K562 (cell line): ENCODE data around the gene FNBP1. TPM values are rescaled to one million over a fixed set of nuclear protein-coding genes. Genes with fewer than 3 reads are reported as not detected.
A peak's percentile ranks its signal among the peaks of the same experiment; 100 is the strongest.

ENCODE experiments used
- CC2D1A ChIP-seq: fragments of 450-650 bp; IDR thresholded peaks from 2 replicates; pipeline ENCODE4 v1.6.1; 2017; ENCODE audit warnings: mild to moderate bottlenecking
- HDAC1 ChIP-seq, 2 experiments: fragments of 450-650 bp; IDR thresholded peaks; 2 replicates each; pipeline ENCODE4 v1.6.1; 2016 to 2017; ENCODE audit warnings: inconsistent platforms in 1 of 2, mild to moderate bottlenecking in 1 of 2, moderate library complexity in 1 of 2
- SRSF7 ChIP-seq: fragments of 200-400 bp; formaldehyde crosslinking; optimal IDR thresholded peaks from 2 replicates; pipeline ENCODE3; 2017; ENCODE audit warnings: mild to moderate bottlenecking, low read depth, low read length
- TBL1XR1 ChIP-seq, 2 experiments: IDR thresholded peaks; 2 replicates each; pipeline ENCODE4 v1.6.1; 2012; ENCODE audit warnings: improper control_type of control experiment in 2 of 2, low read length in 2 of 2, mild to moderate bottlenecking in 1 of 2
- THRAP3 ChIP-seq: fragments of 450-650 bp; IDR thresholded peaks from 2 replicates; pipeline ENCODE4 v1.6.1; 2016; ENCODE audit warnings: mild to moderate bottlenecking, inconsistent platforms, borderline replicate concordance
- ZNF507 ChIP-seq: conservative IDR thresholded peaks from 2 replicates; pipeline ENCODE4 v1.6.1; 2017; ENCODE audit warnings: missing genetic modification characterization, missing compliant biosample characterization
- ZNF586 ChIP-seq: fragments of 450-650 bp; formaldehyde crosslinking; conservative IDR thresholded peaks from 2 replicates; pipeline ENCODE4 v1.4.0; 2020; ENCODE audit warnings: mild to moderate bottlenecking, moderate library complexity
- polyA plus RNA-seq, 8 experiments: library from polyadenylated mRNA; depleted of rRNA in 4 of 8; stranded (reverse) in 5 of 8; unstranded in 3 of 8; fragments of >200 nt; fragmentation: Nextera tagmentation in 2 of 8; fragmentation: Illumina TruSeq in 1 of 8; extraction: Ambion mirVana in 2 of 8; extraction: Trizol in 1 of 8; gene quantifications; 2 replicates each; pipeline versions ENCODE4 v1.2.1 to v1.2.3, GENCODE V29; 2011 to 2014; ENCODE audit warnings: inconsistent platforms in 1 of 8, missing spikeins in 1 of 8
- total RNA-seq, 7 experiments: library from RNA; depleted of rRNA in 6 of 7; stranded (reverse); fragments of >200 nt in 6 of 7; fragmentation: Illumina TruSeq in 2 of 7; extraction: Trizol in 2 of 7; gene quantifications; 2 replicates each; pipeline versions ENCODE4 v1.2.1 to v1.2.3, GENCODE V29; 2011 to 2021; ENCODE audit warnings: low replicate concordance in 1 of 7
- TF ChIP-seq, protein P1 (sequence below): fragments of 450-650 bp; formaldehyde crosslinking; IDR thresholded peaks from 2 replicates; pipeline ENCODE4 v1.4.0; 2020; ENCODE audit warnings: mild to moderate bottlenecking, moderate library complexity
- TF ChIP-seq, protein P2 (sequence below): fragments of 450-650 bp; IDR thresholded peaks from 2 replicates; pipeline ENCODE4 v1.6.1; 2016; ENCODE audit warnings: low read depth, mild to moderate bottlenecking, moderate library complexity
- TF ChIP-seq, protein P3 (sequence below): sonication (generic); formaldehyde crosslinking; IDR thresholded peaks from 2 replicates; pipeline ENCODE4 v1.8.0; 2022; ENCODE audit warnings: mild to moderate bottlenecking, low read depth, missing genetic modification reagents
- TF ChIP-seq, protein P4 (sequence below): fragments of 250-450 bp; sonication (Bioruptor Pico); IDR thresholded peaks from 2 replicates; pipeline ENCODE4 v1.8.0; 2021; ENCODE audit warnings: moderate library complexity, mild to moderate bottlenecking, inconsistent platforms
- TF ChIP-seq, protein P5 (sequence below), 2 experiments: fragments of 450-650 bp; IDR thresholded peaks; 2 replicates each; pipeline ENCODE4 v1.6.1; 2016
- TF ChIP-seq, protein P6 (sequence below): fragments of 250-450 bp; sonication (Bioruptor Pico); IDR thresholded peaks from 2 replicates; pipeline ENCODE4 v1.8.0; 2022; ENCODE audit warnings: inconsistent platforms
- TF ChIP-seq, protein P7 (sequence below), 2 experiments: fragments of 450-650 bp in 1 of 2; sonication (generic) in 1 of 2; formaldehyde crosslinking; conservative IDR thresholded peaks; 2 replicates each; pipeline versions ENCODE4 v1.4.0 to v1.8.1; 2020 to 2022; ENCODE audit warnings: mild to moderate bottlenecking in 1 of 2, missing genetic modification reagents in 1 of 2
- TF ChIP-seq, protein P8 (sequence below): fragments of 250-450 bp; sonication (Bioruptor Pico); IDR thresholded peaks from 2 replicates; pipeline ENCODE4 v1.4.0; 2020

The FNBP1 gene
- total and polyA plus RNA-seq, 9 of the 15 experiments (the other 6 are each of a cell fraction or from before 2014, with no cell fraction given): 1.8 to 14.9 (median 7.6) TPM

DNA sequence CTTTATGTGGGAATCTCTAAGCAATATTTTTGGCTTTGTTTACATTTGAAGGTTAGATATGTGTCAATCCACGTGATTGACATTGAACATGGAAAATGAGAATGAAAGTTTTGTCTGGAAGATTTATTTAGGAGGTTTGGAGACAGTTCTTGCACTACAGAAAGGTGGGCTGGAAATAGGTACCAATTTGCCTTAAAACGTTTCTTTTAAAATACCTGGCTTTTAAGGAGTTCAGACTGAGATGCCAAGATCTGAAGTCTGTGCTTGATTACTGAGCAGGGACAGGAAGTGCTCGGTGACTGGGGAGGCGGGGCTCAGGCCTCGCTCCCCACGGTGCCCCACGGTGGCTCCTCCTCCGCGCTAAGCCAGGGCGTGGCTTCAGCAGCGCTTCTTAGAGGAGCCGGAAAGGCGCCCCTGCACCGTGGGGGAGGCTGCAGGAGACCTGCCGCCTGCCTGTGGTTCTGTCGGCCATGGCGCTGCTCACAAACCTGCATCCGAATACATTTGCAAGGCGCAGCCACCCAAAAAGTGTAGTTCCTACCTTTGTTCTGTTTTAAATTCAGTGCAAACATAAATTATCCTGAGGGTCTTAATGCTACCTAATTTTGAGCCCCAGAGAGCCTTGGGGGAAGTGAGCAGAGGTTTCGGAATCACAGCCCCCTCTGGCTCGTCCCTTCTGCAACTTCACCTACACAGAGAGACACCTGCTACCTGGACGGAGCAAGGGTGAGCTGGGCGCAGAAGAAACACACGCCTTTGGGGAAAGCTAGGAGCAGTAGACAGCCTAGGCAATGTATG lies 158.6 kb downstream of the FNBP1 start (continued):
- TF ChIP-seq, protein P1, sequence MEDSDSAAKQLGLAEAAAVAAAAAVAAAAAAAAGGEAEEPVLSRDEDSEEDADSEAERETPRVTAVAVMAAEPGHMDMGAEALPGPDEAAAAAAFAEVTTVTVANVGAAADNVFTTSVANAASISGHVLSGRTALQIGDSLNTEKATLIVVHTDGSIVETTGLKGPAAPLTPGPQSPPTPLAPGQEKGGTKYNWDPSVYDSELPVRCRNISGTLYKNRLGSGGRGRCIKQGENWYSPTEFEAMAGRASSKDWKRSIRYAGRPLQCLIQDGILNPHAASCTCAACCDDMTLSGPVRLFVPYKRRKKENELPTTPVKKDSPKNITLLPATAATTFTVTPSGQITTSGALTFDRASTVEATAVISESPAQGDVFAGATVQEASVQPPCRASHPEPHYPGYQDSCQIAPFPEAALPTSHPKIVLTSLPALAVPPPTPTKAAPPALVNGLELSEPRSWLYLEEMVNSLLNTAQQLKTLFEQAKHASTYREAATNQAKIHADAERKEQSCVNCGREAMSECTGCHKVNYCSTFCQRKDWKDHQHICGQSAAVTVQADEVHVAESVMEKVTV (CRISPR knock-in tag): peak; percentile 26; the same call in 1 of the 2 replicates
- TF ChIP-seq, protein P2, sequence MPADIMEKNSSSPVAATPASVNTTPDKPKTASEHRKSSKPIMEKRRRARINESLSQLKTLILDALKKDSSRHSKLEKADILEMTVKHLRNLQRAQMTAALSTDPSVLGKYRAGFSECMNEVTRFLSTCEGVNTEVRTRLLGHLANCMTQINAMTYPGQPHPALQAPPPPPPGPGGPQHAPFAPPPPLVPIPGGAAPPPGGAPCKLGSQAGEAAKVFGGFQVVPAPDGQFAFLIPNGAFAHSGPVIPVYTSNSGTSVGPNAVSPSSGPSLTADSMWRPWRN: no peak
- peak in 1 of 2 experiments; percentile 79; a peak in 2 of 4 replicates for TF ChIP-seq TBL1XR1 (IDR thresholded peaks at IDR 0.05; ENCODE audit: low read length in 2 of 2)
- TF ChIP-seq, protein P3, sequence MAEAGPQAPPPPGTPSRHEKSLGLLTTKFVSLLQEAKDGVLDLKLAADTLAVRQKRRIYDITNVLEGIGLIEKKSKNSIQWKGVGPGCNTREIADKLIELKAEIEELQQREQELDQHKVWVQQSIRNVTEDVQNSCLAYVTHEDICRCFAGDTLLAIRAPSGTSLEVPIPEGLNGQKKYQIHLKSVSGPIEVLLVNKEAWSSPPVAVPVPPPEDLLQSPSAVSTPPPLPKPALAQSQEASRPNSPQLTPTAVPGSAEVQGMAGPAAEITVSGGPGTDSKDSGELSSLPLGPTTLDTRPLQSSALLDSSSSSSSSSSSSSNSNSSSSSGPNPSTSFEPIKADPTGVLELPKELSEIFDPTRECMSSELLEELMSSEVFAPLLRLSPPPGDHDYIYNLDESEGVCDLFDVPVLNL: no peak
- no peak for TF ChIP-seq HDAC1 (IDR thresholded peaks at IDR 0.05)
- TF ChIP-seq THRAP3: no peak
- TF ChIP-seq, protein P4, sequence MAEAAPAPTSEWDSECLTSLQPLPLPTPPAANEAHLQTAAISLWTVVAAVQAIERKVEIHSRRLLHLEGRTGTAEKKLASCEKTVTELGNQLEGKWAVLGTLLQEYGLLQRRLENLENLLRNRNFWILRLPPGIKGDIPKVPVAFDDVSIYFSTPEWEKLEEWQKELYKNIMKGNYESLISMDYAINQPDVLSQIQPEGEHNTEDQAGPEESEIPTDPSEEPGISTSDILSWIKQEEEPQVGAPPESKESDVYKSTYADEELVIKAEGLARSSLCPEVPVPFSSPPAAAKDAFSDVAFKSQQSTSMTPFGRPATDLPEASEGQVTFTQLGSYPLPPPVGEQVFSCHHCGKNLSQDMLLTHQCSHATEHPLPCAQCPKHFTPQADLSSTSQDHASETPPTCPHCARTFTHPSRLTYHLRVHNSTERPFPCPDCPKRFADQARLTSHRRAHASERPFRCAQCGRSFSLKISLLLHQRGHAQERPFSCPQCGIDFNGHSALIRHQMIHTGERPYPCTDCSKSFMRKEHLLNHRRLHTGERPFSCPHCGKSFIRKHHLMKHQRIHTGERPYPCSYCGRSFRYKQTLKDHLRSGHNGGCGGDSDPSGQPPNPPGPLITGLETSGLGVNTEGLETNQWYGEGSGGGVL (CRISPR knock-in tag): no peak
- TF ChIP-seq, protein P5, sequence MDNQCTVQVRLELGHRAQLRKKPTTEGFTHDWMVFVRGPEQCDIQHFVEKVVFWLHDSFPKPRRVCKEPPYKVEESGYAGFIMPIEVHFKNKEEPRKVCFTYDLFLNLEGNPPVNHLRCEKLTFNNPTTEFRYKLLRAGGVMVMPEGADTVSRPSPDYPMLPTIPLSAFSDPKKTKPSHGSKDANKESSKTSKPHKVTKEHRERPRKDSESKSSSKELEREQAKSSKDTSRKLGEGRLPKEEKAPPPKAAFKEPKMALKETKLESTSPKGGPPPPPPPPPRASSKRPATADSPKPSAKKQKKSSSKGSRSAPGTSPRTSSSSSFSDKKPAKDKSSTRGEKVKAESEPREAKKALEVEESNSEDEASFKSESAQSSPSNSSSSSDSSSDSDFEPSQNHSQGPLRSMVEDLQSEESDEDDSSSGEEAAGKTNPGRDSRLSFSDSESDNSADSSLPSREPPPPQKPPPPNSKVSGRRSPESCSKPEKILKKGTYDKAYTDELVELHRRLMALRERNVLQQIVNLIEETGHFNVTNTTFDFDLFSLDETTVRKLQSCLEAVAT (IDR thresholded peaks at IDR 0.05): no peak
- no peak for TF ChIP-seq CC2D1A
- TF ChIP-seq SRSF7: no peak
- no peak for TF ChIP-seq ZNF507 (tag)
- TF ChIP-seq, protein P6, sequence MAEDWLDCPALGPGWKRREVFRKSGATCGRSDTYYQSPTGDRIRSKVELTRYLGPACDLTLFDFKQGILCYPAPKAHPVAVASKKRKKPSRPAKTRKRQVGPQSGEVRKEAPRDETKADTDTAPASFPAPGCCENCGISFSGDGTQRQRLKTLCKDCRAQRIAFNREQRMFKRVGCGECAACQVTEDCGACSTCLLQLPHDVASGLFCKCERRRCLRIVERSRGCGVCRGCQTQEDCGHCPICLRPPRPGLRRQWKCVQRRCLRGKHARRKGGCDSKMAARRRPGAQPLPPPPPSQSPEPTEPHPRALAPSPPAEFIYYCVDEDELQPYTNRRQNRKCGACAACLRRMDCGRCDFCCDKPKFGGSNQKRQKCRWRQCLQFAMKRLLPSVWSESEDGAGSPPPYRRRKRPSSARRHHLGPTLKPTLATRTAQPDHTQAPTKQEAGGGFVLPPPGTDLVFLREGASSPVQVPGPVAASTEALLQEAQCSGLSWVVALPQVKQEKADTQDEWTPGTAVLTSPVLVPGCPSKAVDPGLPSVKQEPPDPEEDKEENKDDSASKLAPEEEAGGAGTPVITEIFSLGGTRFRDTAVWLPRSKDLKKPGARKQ (CRISPR knock-in tag): no peak
- TF ChIP-seq, protein P7, sequence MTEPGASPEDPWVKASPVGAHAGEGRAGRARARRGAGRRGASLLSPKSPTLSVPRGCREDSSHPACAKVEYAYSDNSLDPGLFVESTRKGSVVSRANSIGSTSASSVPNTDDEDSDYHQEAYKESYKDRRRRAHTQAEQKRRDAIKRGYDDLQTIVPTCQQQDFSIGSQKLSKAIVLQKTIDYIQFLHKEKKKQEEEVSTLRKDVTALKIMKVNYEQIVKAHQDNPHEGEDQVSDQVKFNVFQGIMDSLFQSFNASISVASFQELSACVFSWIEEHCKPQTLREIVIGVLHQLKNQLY (CRISPR knock-in tag; conservative IDR thresholded peaks at IDR 0.05): peak in 1 of 2 experiments; percentile 54; a peak in 1 of 4 replicates
- peak; percentile 43 for TF ChIP-seq ZNF586 (CRISPR knock-in tag)
- TF ChIP-seq, protein P8, sequence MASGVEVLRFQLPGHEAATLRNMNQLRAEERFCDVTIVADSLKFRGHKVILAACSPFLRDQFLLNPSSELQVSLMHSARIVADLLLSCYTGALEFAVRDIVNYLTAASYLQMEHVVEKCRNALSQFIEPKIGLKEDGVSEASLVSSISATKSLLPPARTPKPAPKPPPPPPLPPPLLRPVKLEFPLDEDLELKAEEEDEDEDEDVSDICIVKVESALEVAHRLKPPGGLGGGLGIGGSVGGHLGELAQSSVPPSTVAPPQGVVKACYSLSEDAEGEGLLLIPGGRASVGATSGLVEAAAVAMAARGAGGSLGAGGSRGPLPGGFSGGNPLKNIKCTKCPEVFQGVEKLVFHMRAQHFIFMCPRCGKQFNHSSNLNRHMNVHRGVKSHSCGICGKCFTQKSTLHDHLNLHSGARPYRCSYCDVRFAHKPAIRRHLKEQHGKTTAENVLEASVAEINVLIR (CRISPR knock-in tag): no peak
